Right lobe of liver (tissue), 6 donors: ENCODE results near the gene COPG2. TPM values are rescaled to one million over a fixed set of nuclear protein-coding genes. Genes with fewer than 3 reads are reported as not detected.

ENCODE experiments used
- ATAC-seq, 4 donors: fragments of 200-7000 bp; cut with Tn5 transposase; one replicate each; pipeline ENCODE4 v1.9.1; 2020; ENCODE audit warnings: mild to moderate bottlenecking in 4 of 4, moderate library complexity in 4 of 4
- DNase-seq, 3 donors: peaks; one replicate each; pipeline ENCODE4 v3.0.0-alpha.2; 2020
- H3K27ac ChIP-seq, 3 donors: fragments of 200-600 bp; one replicate each; pipeline ENCODE4 v1.8.0; 2022
- H3K27me3 ChIP-seq, 2 donors: fragments of 200-600 bp; one replicate each; pipeline ENCODE4 v1.8.0; 2022
- H3K36me3 ChIP-seq, 4 donors: fragments of 200-600 bp; sonication (generic) in 1 of 4; one replicate each; pipeline versions ENCODE4 v1.5.1 to v1.8.0; 2017 to 2022; ENCODE audit warnings: control low read depth in 1 of 4
- H3K4me1 ChIP-seq, 4 donors: fragments of 200-600 bp; sonication (generic) in 1 of 4; one replicate each; pipeline versions ENCODE4 v1.5.1 to v1.8.0; 2017 to 2022; ENCODE audit warnings: control low read depth in 1 of 4
- H3K4me3 ChIP-seq, 3 donors: fragments of 200-600 bp; one replicate each; pipeline ENCODE4 v1.8.0; 2022
- H3K9me3 ChIP-seq, 4 donors: fragments of 200-600 bp; sonication (generic) in 1 of 4; one replicate each; pipeline versions ENCODE4 v1.5.1 to v1.8.0; 2017 to 2022; ENCODE audit warnings: control low read depth in 1 of 4
- POLR2A ChIP-seq: fragments of 450-650 bp; IDR thresholded peaks from one replicate; pipeline ENCODE4 v1.6.1; 2017; ENCODE audit warnings: antibody characterized with exemption, mild to moderate bottlenecking
- WGBS: methylation state at CpG from one replicate; pipeline ENCODE4 v1.1.6; 2018; ENCODE audit warnings: low coverage, low lambda C conversion rate; ENCODE audit not compliant: insufficient coverage; ENCODE audit errors: missing lambda C conversion rate; 5-methylcytosine and 5-hydroxymethylcytosine counted together
- intact Hi-C, 2 donors: fragments of 100-400 bp; cut with DNase I; formaldehyde crosslinking; loops; one replicate each; pipeline versions ENCODE4 v1.11.2 to v1.14.1; 2022
- total RNA-seq, 6 experiments: library from RNA; depleted of rRNA in 2 of 6; stranded (reverse); fragments of >200 nt in 2 of 6; fragmentation: NEBNext Ultra II Directional in 3 of 6; extraction: Animal tissue kit (Norgen Biotek cat#: 25700) in 3 of 6; gene quantifications; one replicate each; pipeline versions ENCODE4 v1.1.0 to v1.2.4, GENCODE V29; 2016 to 2023
- TF ChIP-seq, protein P1 (sequence below), 4 donors: fragments of 200-600 bp in 3 of 4; fragments of 450-650 bp in 1 of 4; IDR thresholded peaks; one replicate each; pipeline versions ENCODE4 v1.5.1 to v1.8.0; 2016 to 2022; ENCODE audit warnings: antibody characterized with exemption in 4 of 4, mild to moderate bottlenecking in 2 of 4
- donor health status: DM: no; HTN: yes; CAD: no.
- donor health status: DM: no; HTN: no; CAD: no.
- donor health status: DM: no; HTN: no; CAD: no.
- donor health status: DM: no; HTN: yes; CAD: no.
- donor health status: DM: no; HTN: yes; CAD: no.

The COPG2 gene
- total RNA-seq, 6 experiments from 2014 or later = 6.5 to 8.9 (median 8.4) TPM

DNA sequence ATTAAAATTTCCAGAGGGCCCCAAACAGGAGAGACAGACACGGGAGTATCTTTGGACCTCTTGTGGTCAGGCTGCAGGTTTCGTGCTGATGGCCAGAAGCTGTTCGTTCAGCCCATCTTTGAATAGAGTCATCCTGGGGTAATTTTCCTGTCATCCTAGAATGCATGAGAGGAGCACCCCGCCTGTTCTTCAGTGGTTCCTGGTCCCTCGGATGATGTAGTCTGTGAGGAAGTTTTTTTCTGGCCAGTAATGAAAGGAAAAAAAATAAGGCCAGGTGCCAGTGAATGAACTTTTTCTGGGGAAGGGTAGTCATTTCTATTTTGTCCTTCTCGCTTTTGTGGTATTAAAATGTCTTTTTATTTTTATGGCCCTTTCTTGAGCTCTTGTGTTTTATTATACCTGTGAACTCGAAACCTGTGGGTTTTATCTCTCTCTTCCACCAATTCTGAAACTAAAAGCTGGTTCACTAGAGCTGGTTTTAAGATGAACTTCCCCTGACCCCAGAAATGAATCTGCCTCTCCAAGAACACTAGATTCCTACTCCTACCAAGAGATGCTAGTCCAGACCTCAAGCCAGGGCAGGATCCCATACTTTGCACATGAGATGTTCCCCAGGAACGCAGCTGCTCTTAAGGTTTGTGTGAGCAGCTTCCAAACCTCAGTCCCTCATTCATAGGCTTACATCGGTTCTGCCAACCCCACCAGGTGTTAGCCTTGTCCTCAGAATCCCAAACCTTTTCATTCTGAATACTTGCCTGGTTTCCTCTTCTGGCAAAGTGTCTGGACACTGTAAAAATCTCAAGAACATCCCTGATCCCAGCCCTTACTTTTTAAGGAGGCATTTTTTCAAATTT is 192.0 kb downstream of the COPG2 start:
- DNase-seq (no peak), ATAC-seq (no peak)
- Histone ChIP-seq H3K27ac (no peak overlapping the region), H3K4me3 (no peak overlapping the region), H3K27me3 (no peaks in the 10 kb centered on the region), H3K4me1 (no peaks in the 10 kb centered on the region), H3K36me3 (no peaks in the 10 kb centered on the region), H3K9me3 (no peaks in the 10 kb centered on the region)
- 59% methylated on average over 9 of the region's 9 CpGs for WGBS
- TF ChIP-seq, protein P1, sequence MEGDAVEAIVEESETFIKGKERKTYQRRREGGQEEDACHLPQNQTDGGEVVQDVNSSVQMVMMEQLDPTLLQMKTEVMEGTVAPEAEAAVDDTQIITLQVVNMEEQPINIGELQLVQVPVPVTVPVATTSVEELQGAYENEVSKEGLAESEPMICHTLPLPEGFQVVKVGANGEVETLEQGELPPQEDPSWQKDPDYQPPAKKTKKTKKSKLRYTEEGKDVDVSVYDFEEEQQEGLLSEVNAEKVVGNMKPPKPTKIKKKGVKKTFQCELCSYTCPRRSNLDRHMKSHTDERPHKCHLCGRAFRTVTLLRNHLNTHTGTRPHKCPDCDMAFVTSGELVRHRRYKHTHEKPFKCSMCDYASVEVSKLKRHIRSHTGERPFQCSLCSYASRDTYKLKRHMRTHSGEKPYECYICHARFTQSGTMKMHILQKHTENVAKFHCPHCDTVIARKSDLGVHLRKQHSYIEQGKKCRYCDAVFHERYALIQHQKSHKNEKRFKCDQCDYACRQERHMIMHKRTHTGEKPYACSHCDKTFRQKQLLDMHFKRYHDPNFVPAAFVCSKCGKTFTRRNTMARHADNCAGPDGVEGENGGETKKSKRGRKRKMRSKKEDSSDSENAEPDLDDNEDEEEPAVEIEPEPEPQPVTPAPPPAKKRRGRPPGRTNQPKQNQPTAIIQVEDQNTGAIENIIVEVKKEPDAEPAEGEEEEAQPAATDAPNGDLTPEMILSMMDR (IDR thresholded peaks at IDR 0.05) = no peak
- no peak for TF ChIP-seq POLR2A
- intact Hi-C loops = no loop called here

- ATAC-seq (no peak), DNase-seq (no peak)
- no peak overlapping the region for H3K4me3 ChIP-seq
- 58% methylated on average over 7 of the region's 7 CpGs for WGBS
- no peak overlapping the region for H3K27ac ChIP-seq
- no peaks in the 10 kb centered on the region for H3K4me1 ChIP-seq
- H3K9me3 ChIP-seq = no peaks in the 10 kb centered on the region
- intact Hi-C loops = no loop called here
- no peaks in the 10 kb centered on the region for H3K27me3 ChIP-seq
- H3K36me3 ChIP-seq = no peaks in the 10 kb centered on the region
- no peak for TF ChIP-seq POLR2A
- TF ChIP-seq, protein P1 (IDR thresholded peaks at IDR 0.05) = no peak
These were observed 192.8 kb downstream of the COPG2 start for GRCh38 chr7:130475776-130476175.

DNA sequence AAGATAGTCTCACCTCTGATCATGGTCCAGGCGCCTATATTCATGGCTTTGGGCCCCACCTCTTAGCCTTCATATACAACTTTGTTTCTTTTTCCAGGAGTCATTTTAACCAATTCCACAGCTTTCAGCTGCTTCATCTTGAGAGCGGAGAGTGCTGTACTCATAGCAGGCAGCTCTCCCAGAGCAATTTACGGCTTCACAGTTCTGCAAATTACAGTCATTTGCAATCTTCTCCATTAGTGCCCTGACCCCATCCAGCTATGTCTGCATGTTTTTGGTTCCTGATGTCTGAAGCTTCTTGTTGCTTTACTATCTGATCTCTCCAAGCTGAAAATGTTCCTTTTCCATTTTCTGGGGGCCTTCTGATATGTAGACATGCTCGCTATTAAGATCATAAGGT is 194.7 kb downstream of the COPG2 start:
- no peak for TF ChIP-seq POLR2A
- TF ChIP-seq, protein P1 (IDR thresholded peaks at IDR 0.05) = no peak
- DNase-seq = no peak

DNA sequence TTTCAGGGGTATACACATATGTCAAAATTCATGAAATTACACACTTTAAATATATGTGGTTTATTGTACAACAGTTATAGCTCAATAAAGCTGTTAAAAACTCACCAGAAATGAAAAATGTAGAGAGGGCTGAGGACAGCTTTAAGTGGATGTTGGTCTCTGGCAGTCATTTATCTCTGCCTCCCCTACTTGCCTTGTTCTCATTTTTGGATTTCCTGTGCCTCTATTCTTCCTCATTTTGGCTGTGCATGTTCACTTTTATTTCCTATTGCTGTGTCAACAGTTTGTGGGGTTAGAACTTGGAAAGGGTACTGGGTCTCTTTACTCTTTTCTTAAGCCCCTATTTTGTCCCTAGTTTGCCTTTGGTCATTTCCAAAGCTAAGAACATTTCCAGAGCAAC is 195.3 kb downstream of the COPG2 start:
- Histone ChIP-seq H3K27ac (no peak overlapping the region), H3K36me3 (no peaks in the 10 kb centered on the region), H3K4me1 (no peaks in the 10 kb centered on the region), H3K9me3 (no peaks in the 10 kb centered on the region), H3K4me3 (no peak overlapping the region), H3K27me3 (no peaks in the 10 kb centered on the region)
- DNase-seq (no peak), ATAC-seq (peak; percentile 32 to 54 (median 42))
- intact Hi-C loops = no loop called here
- TF ChIP-seq, protein P1 (IDR thresholded peaks at IDR 0.05) = no peak
- no peak for TF ChIP-seq POLR2A

More for the DNA sequence above, 194.7 kb downstream of the COPG2 start:
- intact Hi-C loops = no loop called here
- Histone ChIP-seq H3K27ac (no peak overlapping the region), H3K4me1 (no peaks in the 10 kb centered on the region), H3K27me3 (no peaks in the 10 kb centered on the region), H3K9me3 (no peaks in the 10 kb centered on the region), H3K36me3 (no peaks in the 10 kb centered on the region), H3K4me3 (no peak overlapping the region)
- ATAC-seq = peak in 3 of 4 donors; percentile 26 to 44 (median 28)
- 47% methylated on average over 4 of the region's 4 CpGs for WGBS
